ENCODE measurements around the gene TNFRSF13B.

TNFRSF13B gene

DNA sequence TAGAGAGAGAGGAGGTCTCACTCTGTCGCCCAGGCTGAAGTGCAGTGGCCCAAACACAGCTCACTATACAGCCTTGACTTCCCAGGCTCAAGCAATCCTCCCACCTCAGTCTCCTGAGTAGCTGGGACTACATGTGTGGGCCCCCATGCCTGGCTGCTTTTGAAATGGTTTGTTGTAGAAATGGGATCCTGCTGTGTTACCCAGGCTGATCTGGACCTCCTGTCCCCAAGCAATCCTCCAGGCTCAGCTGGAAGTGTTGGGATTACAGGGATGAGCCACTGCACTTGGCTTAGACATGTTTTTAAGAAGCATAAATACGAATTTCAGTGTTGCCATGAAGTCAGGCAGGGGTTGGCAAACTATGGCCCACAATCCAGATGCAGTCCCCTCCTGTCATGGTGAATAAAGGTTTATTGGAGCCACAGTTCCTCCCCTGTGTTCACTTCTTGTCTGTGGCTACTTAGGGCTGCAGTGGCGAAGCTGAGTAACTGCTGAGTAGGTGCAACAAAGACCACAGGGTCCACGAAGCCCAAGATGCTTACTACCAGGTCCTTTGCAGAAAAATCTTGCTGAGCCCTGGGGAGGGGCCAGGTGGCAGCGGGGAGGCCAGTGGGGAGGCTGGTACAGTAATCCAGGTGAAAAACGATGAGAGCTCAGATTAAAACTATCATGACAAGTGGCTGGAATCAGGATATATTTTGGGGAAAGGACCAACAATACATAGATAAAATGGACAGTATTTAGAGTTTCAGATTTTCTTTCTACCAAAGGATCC, 35.2 kb downstream of the TNFRSF13B start:
- DNase-seq: no peak

DNA sequence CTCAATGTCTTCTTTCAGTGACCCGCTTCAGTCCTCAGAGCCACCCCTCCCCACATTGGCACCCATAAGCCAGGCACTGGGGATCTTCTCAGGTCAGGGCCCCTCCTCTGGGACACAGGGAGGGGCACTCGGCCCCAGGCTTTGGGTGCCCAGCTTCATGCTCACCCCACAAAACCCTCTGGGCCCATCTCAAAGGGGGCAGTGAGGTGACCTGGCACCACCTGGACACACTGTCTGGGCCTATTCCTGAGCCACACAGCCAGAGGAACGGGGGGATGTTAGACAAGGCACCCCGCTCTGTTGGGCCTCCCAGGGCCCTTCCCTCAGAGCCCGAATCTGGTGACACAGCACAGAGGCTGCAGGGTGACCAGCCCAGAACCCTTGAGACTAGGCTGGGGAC, 36.1 kb downstream of the TNFRSF13B start:
- no peak for DNase-seq

DNA sequence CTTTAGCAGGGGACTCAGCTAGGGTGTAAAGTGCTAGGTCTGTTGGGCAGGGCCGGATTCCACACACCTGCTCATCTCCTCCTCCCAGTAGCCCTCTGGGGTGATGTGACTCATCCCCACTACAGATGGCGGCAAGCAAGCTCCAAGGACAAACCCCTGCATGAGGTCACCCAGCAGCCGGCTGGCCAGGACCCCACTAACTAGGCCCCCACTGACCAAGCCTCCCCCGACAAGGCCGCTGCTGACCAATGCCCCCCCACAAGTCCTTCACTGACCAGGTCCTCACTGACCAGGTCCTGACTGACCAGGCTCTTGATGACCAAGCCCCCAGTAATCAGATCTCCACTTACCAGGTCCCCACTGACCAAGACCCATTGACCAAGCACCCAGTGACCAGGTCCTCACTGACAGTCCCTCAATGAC, 36.7 kb downstream of the TNFRSF13B start:
- DNase-seq: no peak

DNA sequence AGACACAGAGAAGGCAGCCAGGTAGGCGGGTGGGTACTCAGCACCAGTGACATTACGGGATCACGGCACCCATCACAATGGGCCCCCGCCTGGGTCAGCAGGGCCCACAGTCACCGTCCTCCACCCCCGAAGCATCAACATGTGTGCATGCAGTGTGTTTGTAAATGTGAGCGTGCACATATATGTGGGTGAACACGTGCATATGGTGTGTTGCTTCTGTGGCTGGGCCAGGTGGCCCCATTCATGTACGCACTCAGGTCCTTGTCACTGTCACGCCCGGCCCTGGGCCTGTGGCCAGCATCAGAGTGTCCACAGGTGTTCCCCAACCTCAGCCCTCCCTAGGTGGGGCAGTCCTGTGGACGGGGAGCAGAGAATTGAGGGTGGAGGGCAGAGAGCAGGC, 37.1 kb downstream of the TNFRSF13B start:
- DNase-seq: no peak

DNA sequence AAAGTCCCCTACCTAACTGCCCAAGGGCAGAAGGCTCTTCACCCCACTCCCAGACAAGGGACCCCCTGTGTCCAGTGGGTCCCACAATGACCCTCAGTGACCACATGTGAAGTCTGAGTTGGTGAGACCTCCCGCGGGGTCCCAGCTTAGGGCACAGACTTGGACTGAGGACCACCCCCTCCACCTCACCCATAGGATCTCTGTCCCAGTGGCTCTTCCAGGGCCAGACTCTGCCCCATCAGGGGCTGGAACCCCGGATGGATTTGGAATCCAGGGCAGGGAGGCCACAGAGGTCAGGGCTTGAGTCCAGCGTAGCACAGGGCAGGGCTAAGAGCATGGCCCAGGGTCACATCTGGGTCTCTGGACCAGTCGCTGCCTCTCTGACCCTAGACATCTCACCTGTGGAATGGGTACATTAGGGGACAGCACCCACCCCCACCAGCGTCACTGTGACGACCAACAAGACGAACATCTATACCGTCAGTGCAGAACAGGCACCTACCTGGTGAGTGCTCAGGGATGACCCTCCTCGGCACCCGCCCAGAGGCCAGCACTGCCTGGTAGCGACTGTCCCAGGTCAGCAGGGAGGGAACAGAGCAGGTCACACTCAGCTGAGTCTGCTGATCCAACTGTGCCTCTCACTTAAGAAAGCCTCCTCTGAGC, 37.7 kb downstream of the TNFRSF13B start:
- no peak for DNase-seq

DNA sequence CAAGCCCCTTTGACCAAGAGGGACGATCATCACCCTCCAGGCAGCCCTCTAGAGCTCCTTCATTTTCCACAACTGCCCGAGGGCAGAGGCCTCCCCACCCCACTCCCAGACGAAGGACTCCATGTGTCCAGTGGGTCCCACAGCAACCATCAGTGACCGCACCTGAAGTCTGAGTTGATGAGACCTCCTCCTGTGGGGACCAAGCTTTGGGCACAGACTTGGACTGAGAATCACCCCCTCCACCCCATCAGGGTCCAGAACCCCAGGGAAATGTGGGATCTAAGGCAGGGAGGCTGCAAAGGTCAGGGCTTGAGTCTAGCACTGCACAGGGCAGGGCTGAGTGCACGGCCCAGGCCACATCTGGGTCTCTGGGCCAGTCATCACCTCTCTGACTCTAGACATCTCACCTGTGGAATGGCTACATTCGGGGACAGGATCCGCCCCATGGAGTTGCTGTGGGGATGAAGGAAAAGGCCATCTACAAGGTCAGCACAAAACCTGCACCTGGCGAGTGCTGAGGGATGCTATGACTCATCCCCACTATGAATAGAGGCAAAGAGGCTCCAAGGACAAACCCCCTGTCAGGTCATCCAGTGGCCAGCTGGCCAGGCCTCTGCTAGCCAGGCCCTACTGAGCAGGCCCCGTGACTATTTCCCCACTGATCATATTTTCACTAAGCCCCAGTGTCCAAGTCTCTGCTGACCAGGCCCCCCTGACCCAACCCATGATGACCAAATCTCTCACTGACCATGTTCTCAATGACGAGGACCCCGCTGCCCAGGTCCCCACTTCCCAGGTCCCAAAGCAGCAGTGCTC, 38.4 kb downstream of the TNFRSF13B start:
- no peak for DNase-seq

DNA sequence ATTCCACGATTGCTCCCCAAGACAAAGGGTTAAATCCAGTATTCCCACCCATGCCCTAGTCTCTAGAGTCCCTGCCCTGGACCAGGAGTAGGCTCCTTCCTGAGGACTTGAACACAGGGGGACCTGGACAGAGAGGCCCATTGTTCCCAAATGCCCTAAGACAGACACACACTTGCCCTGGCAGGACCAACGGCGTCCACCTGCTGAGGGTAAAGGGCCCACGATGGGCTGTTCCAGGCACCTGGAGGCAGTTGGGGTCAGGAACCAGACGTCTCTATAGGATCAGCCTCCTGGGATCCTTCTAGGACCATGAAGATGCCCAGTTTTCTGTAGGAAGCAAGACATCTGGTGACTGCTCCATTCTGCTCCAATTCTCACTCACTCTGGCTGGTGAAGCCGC, 39.3 kb downstream of the TNFRSF13B start:
- no peak for DNase-seq

DNA sequence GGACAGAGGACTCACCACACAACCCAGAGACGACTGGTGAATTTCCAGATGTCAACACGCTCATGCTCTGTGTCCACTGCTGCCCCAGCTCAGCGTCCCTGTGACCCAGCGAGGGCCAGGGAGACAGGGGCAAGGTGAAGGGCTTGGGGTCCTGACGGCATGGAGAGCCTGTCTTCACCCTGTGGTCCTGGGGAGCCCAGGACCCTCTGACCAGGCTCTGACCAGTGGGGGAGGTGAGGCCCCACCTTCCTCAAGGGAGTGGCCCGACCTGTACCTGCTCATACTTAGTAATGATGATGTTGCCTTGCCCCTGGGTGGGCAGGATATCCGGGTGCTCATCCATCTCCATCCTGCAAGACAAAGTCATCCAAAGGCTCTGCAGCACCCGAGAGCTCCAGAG, 39.8 kb downstream of the TNFRSF13B start:
- no peak for DNase-seq

DNA sequence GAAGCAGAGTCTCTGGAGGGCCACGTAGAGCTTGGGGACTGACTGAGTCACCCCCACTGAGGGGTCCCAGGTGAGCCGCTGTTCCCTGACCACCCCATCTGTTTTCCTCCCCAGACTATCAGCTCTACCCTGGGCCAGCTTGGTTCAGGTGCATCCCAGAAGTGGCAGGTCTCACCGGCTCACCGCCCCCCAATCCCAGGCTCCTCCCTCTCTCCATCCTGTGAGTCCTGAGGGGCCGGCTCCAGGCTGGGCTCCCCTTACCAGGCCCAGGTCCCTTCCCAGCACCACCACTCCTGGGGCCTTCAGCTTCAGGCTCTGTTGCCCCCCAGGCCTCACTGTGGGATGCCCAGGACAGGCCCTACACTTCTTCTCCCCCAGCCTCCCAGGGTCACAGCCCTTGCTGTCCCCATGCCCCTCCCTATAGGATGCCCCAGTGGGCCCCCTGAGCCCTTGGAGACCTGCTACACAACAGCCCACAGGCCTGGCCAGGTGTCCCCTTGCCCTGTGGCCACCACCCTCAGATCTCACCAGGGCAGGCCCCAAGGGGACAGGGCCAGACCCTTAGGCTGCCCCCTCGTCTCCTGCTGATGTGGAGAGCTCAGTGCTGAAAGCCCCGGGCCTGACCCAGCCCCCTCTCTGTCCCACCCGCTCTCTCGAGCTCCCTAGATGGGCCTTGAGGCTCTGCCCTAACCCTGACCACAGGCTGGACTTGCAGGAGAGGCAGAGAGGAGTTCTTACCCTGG, 40.4 kb downstream of the TNFRSF13B start:
- no peak for DNase-seq

DNA sequence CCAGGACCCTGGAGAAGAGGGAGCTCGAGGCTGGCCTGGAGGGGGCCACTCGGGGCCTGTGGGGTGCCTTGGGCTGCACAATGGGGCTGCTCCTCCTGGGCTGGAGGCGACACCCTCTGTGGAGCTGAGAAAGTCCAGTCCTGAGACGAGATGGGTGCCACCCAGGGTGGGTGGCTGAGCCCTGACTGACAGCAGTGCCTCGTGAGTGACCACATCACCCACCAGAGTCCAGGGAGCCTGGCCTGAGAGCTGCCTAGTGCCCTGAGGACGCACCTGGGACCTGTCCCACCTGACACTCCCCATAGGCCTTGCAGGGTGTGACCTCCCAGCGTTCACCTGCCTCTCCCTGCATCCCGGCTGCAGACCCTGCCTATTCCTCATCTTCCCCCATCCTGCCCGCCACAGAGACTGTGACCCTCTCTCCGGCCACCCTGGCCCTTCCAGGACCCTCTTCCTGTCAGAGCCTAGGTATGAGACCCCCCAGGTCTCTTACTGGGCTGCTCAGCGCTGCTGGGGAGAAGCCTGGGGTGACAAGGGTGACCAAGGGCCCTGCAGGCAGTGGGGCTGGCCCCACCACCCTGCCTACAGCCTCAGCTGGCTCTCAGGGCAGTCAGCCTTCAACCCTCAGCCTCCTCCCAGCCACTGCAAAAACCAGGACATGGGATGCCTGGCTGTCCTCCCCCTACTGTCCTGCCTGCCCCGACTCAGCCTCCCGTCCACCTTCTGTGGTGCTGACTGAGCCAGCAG, 41.2 kb downstream of the TNFRSF13B start:
- no peak for DNase-seq

DNA sequence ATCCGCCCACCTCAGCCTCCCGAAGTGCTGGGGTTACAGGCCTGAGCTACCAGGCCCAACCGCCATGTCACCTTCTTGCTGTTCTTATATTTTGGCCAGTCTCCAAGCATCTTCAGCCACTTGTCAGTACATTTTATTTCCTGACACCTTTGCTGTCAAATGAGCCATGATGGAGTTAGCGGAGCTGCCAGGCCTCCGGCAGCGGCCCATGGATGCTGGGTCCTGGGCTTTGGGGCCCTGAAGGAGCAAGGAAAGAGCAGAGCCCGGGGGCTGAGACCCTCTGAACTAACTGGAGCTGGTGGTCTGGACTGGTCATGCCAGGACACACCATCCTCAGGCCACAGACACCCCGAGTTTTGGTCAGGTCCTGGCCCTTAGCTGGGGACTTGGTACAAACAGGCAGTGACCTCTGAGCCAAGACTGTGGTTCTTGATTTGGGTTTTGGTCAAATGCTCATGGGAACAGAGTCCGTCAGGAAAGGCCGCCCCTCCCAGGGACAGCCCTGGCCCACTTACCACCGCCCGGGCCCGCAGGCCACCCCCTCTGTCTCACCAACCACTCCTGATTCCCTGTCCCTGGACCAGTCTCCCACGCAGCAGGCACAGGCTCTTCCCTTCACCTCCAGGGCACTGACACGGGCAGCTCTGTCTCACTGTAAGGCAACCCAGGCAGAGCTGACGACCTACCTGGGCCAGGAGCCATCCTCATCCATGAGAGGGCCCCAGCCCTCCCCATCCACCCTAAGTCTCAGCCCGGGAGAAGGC, 42.0 kb downstream of the TNFRSF13B start:
- DNase-seq: no peak

DNA sequence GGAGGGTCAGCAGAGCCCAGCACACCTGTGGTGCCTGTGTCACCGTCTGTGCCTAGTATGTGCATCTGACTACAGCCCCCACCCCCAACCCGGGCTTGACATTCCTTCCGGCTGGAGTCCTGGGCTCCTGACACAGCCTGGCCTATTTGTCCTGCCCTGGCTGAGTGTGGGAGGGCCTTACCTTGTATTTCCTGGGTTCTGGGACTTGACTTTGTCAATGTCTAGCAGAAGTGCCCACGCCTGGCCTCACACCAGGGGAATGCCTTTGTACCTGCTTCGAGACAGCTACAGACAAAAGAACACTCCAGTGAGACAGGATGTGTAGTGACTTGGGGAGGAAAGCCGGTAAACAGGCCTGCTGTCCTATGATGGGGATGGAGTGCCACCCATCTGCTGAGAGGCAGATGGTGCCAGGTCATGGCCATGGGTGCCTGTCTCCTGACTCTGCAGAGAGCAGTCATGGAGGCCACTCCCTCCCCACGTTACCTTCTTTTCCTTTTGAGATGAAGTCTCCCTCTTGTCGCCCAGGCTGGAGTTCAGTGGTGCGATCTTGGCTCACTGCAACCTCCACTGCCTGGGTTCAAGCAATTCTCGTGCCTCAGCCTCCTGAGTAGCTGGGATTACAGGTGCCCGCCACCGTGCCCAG, 42.8 kb downstream of the TNFRSF13B start:
- no peak for DNase-seq

DNA sequence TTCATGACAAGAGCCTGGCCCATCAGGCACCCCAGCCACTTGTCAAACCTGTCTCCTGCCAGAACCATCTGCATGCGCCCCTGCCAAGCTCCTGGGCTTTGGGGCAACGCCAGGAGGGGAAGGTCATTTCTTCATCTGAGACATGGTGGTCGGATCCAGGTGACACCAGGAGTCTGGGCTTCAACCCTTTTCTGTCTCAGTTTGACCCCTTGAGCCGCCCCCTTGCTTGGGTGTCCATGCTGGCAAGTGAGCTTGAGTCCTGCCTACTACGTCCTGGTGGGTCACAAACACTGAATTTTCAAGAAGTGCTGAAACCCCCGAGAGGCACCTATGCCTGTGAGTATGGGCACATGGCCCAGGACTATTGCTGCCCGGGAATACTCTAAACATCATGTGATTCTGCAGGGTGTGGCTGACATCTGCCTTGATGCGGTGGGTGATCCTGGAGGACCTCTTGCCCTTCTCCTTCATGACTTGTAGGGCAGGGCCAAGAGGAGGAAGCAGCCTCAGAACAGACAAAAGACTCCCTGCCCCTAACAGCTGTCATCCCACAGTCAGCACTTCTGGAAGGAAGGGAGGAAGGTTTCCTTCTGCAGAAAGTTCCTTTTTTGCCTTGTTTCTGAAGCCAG, 43.4 kb downstream of the TNFRSF13B start:
- no peak for DNase-seq

DNA sequence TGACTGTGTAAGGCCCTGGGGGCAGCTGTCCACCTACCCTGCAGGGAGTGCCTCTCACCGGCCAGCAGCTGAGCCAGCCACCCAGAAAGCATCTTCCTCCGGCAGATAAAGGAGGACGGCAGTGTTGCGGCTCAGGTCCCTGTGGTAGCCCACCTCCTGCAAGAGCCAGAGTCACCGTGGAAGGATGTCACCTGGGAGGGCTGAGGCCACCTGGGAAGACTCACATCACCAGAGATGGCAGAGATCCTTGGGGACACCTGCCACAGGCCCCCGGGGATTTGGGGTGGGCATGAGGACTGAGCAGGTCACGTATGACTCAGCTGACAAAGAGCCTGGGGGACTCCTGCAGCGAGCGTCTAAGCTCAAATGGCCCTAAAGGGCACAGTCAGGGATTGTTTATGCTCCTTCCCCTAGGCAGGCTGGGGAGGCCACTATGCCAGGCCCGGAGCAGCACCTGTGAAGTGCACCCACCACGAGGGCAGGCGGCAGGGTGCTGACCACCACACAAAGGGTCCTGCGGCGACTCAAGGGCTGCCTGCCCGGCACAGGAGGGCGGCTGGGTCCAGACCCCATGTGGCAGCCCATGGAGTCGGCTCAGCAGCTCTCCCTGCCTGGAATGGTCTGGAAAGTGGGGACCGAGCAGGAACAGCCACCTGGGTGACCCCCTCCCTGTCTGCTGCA, 44.1 kb downstream of the TNFRSF13B start:
- no peak for DNase-seq

DNA sequence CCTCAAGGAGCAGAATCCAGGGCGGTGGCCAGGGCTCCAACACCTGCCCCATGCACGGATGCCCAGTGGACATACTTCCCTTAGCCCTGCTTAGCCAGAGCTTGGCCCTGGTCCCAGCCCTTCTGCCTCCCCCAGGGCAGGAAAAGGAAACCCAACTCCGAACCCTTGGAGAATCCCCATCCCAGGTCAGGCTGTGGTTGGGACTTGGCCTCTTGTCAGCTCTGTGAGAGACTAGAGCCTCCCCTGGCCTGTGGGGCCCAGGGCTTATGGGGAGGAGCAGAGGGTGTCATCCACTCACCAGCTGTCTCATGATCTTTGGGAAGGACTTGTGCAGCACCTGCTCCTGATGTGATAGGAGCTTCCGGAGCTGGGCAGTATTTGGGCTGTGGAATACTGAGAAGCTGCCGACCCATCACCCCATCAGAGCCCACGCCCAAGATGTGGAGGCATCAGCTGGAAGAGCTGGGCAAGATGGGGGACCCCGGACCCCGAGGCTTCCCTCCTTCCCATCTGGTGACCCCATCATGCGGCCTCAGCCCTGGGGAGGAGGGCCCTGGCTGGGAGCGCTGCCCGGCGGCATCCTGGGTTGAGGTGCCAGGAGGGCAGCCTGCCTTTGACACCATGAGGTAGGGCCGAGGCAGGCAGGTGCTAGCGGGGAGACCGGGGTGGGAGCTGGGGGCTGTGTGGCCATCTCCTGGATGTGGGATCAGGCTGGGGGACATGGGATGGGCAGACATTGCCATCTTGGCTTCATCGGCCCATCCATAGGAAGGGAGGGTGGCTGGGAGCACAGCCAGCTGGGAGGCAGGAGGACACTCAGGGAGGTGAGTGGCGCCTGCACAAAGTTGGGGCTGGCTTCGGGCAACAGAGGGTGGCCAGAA, 45.1 kb downstream of the TNFRSF13B start:
- DNase-seq: no peak

DNA sequence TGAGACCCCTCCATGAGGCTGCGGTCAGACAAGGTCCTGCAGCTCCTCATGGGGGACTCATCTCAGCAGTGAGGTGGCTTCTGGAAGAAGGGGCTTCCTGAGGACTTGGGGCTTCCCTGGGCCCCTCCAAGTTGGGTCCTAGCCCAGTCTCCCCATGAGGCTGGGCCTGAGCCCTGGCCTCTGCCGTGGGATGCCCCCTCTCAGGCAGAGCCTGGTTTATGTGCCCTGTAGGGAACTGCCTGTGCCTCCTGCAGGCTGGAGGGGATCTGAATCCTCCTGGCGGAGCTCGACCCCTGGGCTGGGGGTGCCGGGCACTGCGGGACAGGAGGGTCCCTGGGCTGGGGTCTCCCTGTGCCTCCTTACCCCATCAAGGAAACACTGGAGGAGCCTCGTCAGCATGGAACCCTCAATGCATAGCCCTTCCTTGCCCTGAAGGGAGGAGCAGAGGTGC, 45.8 kb downstream of the TNFRSF13B start:
- DNase-seq: no peak

DNA sequence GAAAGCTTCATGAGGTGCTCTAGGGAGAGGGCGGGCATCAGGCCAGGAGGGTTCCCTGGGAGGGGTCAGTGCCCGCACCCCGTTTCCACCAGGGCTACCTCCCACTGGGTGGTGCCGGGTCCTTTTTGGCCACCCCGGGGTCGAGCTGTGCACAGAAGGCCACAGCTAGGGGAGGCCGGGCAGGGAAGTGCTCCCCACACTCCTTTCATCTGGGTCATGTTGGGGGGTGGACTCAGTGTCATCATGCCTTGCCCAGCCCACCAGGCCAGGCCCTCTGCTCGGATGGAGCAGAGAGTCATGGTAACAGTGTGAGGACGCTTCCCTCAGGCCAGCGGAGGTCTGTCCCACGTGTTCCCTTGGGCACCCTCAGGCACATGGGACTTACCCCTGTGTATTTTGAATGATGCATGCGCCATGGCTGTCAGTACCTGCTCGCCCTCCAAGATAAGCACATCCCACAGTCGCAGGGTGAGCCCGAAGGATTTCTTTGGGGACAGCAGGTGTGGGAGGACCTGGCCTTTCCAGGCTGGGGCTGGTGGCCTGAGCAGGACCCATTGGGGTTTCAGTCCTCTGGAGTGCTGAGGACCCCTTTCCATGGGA, 46.4 kb downstream of the TNFRSF13B start:
- DNase-seq: no peak

Measured in CD4-positive, alpha-beta T cell treated with Interleukin-1 beta for 1 hour (primary cell).